ENCODE results near the gene ANO10. TPM values are rescaled to one million over a fixed set of nuclear protein-coding genes. Genes with fewer than 3 reads are reported as not detected.
"Not testable (repeated sequence)": the region's sequence is repeated elsewhere in the genome, so short reads cannot be mapped to it uniquely, and the experiment has no call there.

Gene ANO10
- total RNA-seq, 1 experiment from 2014 or later, result 15.0 TPM

- Mint-ChIP-seq H3K4me1 (ENCODE audit: insufficient read depth, unreplicated experiment) (peaks cover 18% of the 10 kb centered on the region), H3K9me3 (ENCODE audit: unreplicated experiment) (no peaks in the 10 kb centered on the region), H3K4me3 (ENCODE audit: unreplicated experiment) (no peak overlapping the region), H3K27ac (ENCODE audit: low read depth, unreplicated experiment) (no peak overlapping the region), H3K36me3 (ENCODE audit: insufficient read depth, unreplicated experiment) (no peaks in the 10 kb centered on the region), H3K27me3 (ENCODE audit: insufficient read depth, unreplicated experiment) (no peaks in the 10 kb centered on the region)
- no peak for DNase-seq (ENCODE audit: unreplicated experiment)
- ChIA-PET CTCF (interaction anchor here (1.2 kb wide), 2 partner anchors 239 to 535 kb away, joined by 3 to 6 read pairs; no protein-coding TSS in a partner anchor), POLR2A (interaction anchor here (0.7 kb wide), 1 partner anchor 269 kb away, joined by 3 read pairs; no protein-coding TSS in a partner anchor)
- TF ChIP-seq CTCF (IDR thresholded peaks at IDR 0.05; ENCODE audit: unreplicated experiment), result no peak
- BruUV-seq (replicated peaks), result no TSS peak
- intact Hi-C loops (cut with micrococcal nuclease), result loop anchor here (5.0 to 10.0 kb wide), 2 partner anchors 122 to 210 kb away; partner anchors contain the start of gene SNRK
These were observed 125.0 kb downstream of the ANO10 start for GRCh38 chr3:43496740-43497375.

GRCh38 chr3:43492932-43493331 is 128.9 kb downstream of the ANO10 start:
- BruUV-seq (replicated peaks); DNase-seq (ENCODE audit: unreplicated experiment); H3K27me3 Mint-ChIP-seq (ENCODE audit: insufficient read depth, unreplicated experiment); H3K9me3 Mint-ChIP-seq (ENCODE audit: unreplicated experiment); H3K36me3 Mint-ChIP-seq (ENCODE audit: insufficient read depth, unreplicated experiment); POLR2A ChIA-PET; H3K27ac Mint-ChIP-seq (ENCODE audit: low read depth, unreplicated experiment); H3K4me3 Mint-ChIP-seq (ENCODE audit: unreplicated experiment): not testable (repeated sequence)
- H3K4me1 Mint-ChIP-seq (ENCODE audit: insufficient read depth, unreplicated experiment), result peaks cover 11% of the 10 kb centered on the region
- CTCF ChIA-PET, result interaction anchor here (0.6 to 2.1 kb wide), 2 partner anchors 10 to 370 kb away, joined by 3 to 12 read pairs; no protein-coding TSS in a partner anchor
- intact Hi-C loops (cut with micrococcal nuclease), result loop anchor here (10.0 kb wide), 1 partner anchor 118 kb away; no protein-coding TSS in a partner anchor

GRCh38 chr3:43491807-43492206 is 130.0 kb downstream of the ANO10 start:
- H3K4me3 Mint-ChIP-seq (ENCODE audit: unreplicated experiment); H3K4me1 Mint-ChIP-seq (ENCODE audit: insufficient read depth, unreplicated experiment); H3K27ac Mint-ChIP-seq (ENCODE audit: low read depth, unreplicated experiment); H3K36me3 Mint-ChIP-seq (ENCODE audit: insufficient read depth, unreplicated experiment); POLR2A ChIA-PET; CTCF ChIA-PET; DNase-seq (ENCODE audit: unreplicated experiment); H3K9me3 Mint-ChIP-seq (ENCODE audit: unreplicated experiment); BruUV-seq (replicated peaks); H3K27me3 Mint-ChIP-seq (ENCODE audit: insufficient read depth, unreplicated experiment): not testable (repeated sequence)
- intact Hi-C loops (cut with micrococcal nuclease), result loop anchor here (10.0 kb wide), 1 partner anchor 117 kb away; no protein-coding TSS in a partner anchor

GRCh38 chr3:43490640-43491185 is 131.1 kb downstream of the ANO10 start:
- no peak overlapping the region for H3K27ac Mint-ChIP-seq (ENCODE audit: low read depth, unreplicated experiment)
- no peaks in the 10 kb centered on the region for H3K9me3 Mint-ChIP-seq (ENCODE audit: unreplicated experiment)
- no peaks in the 10 kb centered on the region for H3K4me1 Mint-ChIP-seq (ENCODE audit: insufficient read depth, unreplicated experiment)
- CTCF ChIA-PET, result no interaction called here
- POLR2A ChIA-PET, result no interaction called here
- no peaks in the 10 kb centered on the region for H3K27me3 Mint-ChIP-seq (ENCODE audit: insufficient read depth, unreplicated experiment)
- no peaks in the 10 kb centered on the region for H3K36me3 Mint-ChIP-seq (ENCODE audit: insufficient read depth, unreplicated experiment)
- no peak for TF ChIP-seq CTCF (IDR thresholded peaks at IDR 0.05; ENCODE audit: unreplicated experiment)
- H3K4me3 Mint-ChIP-seq (ENCODE audit: unreplicated experiment), result no peak overlapping the region
- intact Hi-C loops (cut with micrococcal nuclease), result loop anchor here (10.0 kb wide), 1 partner anchor 116 kb away; no protein-coding TSS in a partner anchor
- BruUV-seq (replicated peaks), result no TSS peak
- DNase-seq (ENCODE audit: unreplicated experiment), result no peak

- H3K27me3 Mint-ChIP-seq (ENCODE audit: insufficient read depth, unreplicated experiment), result no peaks in the 10 kb centered on the region
- H3K4me1 Mint-ChIP-seq (ENCODE audit: insufficient read depth, unreplicated experiment), result no peaks in the 10 kb centered on the region
- no peaks in the 10 kb centered on the region for H3K36me3 Mint-ChIP-seq (ENCODE audit: insufficient read depth, unreplicated experiment)
- POLR2A ChIA-PET, result no interaction called here
- CTCF ChIA-PET, result no interaction called here
- no peak overlapping the region for H3K27ac Mint-ChIP-seq (ENCODE audit: low read depth, unreplicated experiment)
- no peak overlapping the region for H3K4me3 Mint-ChIP-seq (ENCODE audit: unreplicated experiment)
- no peak for DNase-seq (ENCODE audit: unreplicated experiment)
- H3K9me3 Mint-ChIP-seq (ENCODE audit: unreplicated experiment), result no peaks in the 10 kb centered on the region
- intact Hi-C loops (cut with micrococcal nuclease), result loop anchor here (10.0 kb wide), 1 partner anchor 115 kb away; no protein-coding TSS in a partner anchor
- no TSS peak for BruUV-seq (replicated peaks)
- TF ChIP-seq CTCF (IDR thresholded peaks at IDR 0.05; ENCODE audit: unreplicated experiment), result no peak
These were observed 131.9 kb downstream of the ANO10 start for GRCh38 chr3:43489930-43490329.

Measured in MCF 10A (cell line).